Psoas muscle (tissue), 8 donors: ENCODE measurements around the gene TXNRD3. TPM values are rescaled to one million over a fixed set of nuclear protein-coding genes. Genes with fewer than 3 reads are reported as not detected.

Experiments used
- ATAC-seq, 4 donors: fragments of 200-7000 bp; cut with Tn5 transposase; one replicate each; pipeline ENCODE4 v1.9.1; 2020; ENCODE audit warnings: moderate library complexity in 3 of 4, mild to moderate bottlenecking in 2 of 4
- DNase-seq, 2 donors: peaks; one replicate each; pipeline ENCODE4 v3.0.0-alpha.2; 2020
- H3K27ac ChIP-seq: fragments of 200-600 bp; one replicate; pipeline ENCODE4 v1.8.0; 2022
- H3K27me3 ChIP-seq, 3 donors: fragments of 200-600 bp in 1 of 3; one replicate each; pipeline versions ENCODE4 v1.6.1 to v1.8.0; 2013 to 2022; ENCODE audit warnings: low read length in 2 of 3, mild to moderate bottlenecking in 2 of 3, moderate library complexity in 1 of 3; ENCODE audit not compliant: insufficient read depth in 3 of 3
- H3K36me3 ChIP-seq, 2 donors: fragments of 200-600 bp in 1 of 2; one replicate each; pipeline versions ENCODE4 v1.6.1 to v1.8.0; 2013 to 2022; ENCODE audit warnings: low read depth in 1 of 2, mild to moderate bottlenecking in 1 of 2, moderate library complexity in 1 of 2; ENCODE audit not compliant: insufficient read depth in 1 of 2
- H3K4me1 ChIP-seq: fragments of 200-600 bp; one replicate; pipeline ENCODE4 v1.8.0; 2022
- H3K4me3 ChIP-seq: fragments of 200-600 bp; one replicate; pipeline ENCODE4 v1.8.0; 2022; ENCODE audit warnings: mild to moderate bottlenecking
- H3K9me3 ChIP-seq: fragments of 200-600 bp; one replicate; pipeline ENCODE4 v1.8.0; 2022
- CTCF ChIP-seq: fragments of 200-600 bp; IDR thresholded peaks from one replicate; pipeline ENCODE4 v1.8.0; 2022; ENCODE audit warnings: antibody characterized with exemption
- WGBS, 3 donors: extraction: QIAGEN DNeasy Blood & Tissue Kit; methylation state at CpG; one replicate each; pipeline versions ENCODE4 v1.1.6 to v1.1.7; 2013; 5-methylcytosine and 5-hydroxymethylcytosine counted together
- intact Hi-C, 2 donors: fragments of 100-400 bp; cut with DNase I; formaldehyde crosslinking; loops; one replicate each; pipeline versions ENCODE4 v1.11.0 to v1.14.2; 2022
- polyA plus RNA-seq, 3 donors: library from polyadenylated mRNA; stranded (reverse); fragments of 200-250 nt; gene quantifications; one replicate each; pipeline ENCODE4 v1.2.3, GENCODE V29; 2013
- total RNA-seq, 4 donors: library from RNA; stranded (reverse); fragmentation: NEBNext Ultra II Directional in 2 of 4; extraction: Animal tissue kit (Norgen Biotek cat#: 25700) in 2 of 4; gene quantifications; one replicate each; pipeline versions ENCODE4 v1.2.1 to v1.2.4, GENCODE V29; 2021 to 2023
- donor health status: healthy with polysubstance abuse.
- donor health status: DM: no; HTN: no; CAD: no; lungs with moderate emphysema.
- donor health status: Bipolar disorder and iron deficiency.
- donor health status: healthy.
- donor health status: DM: yes; HTN: yes; CAD: no.
- donor health status: DM: no; HTN: no; CAD: no.
- donor health status: DM: no; HTN: no; CAD: no.
- donor health status: DM: yes; HTN: yes; CAD: no.

TXNRD3 gene
- total and polyA plus RNA-seq, 7 donors, result 1.6 to 9.6 (median 5.0) TPM

- ATAC-seq (no peak), DNase-seq (no peak)
- H3K27ac ChIP-seq, result no peak overlapping the region
- H3K4me1 ChIP-seq, result no peaks in the 10 kb centered on the region
- peaks cover 0 to 15% (median 2%) of the 10 kb centered on the region in 3 donors for H3K27me3 ChIP-seq
- H3K36me3 ChIP-seq, result no peaks in the 10 kb centered on the region
- 17 to 38% (median 35%) methylated on average over 3 of the region's 3 CpGs for WGBS, 3 donors
- no peak for TF ChIP-seq CTCF
- H3K9me3 ChIP-seq, result no peaks in the 10 kb centered on the region
- intact Hi-C loops, result no loop called here
- no peak overlapping the region for H3K4me3 ChIP-seq
These were observed 39.0 kb upstream of the TXNRD3 start for GRCh38 chr3:126693921-126694320.

- Histone ChIP-seq H3K9me3 (no peaks in the 10 kb centered on the region), H3K36me3 (no peaks in the 10 kb centered on the region), H3K4me3 (no peak overlapping the region), H3K4me1 (no peaks in the 10 kb centered on the region), H3K27me3 (peaks cover 0 to 14% (median 2%) of the 10 kb centered on the region in 3 donors), H3K27ac (no peak overlapping the region)
- no peak for DNase-seq
- WGBS, 3 donors, result 62 to 73% (median 63%) methylated on average over 5 of the region's 5 CpGs
- intact Hi-C loops, result no loop called here
- ATAC-seq, result no peak
- no peak for TF ChIP-seq CTCF
These were observed 37.9 kb upstream of the TXNRD3 start for GRCh38 chr3:126692858-126693257.

- DNase-seq (no peak), ATAC-seq (no peak)
- WGBS, 3 donors, result 79 to 89% (median 81%) methylated on average over 4 of the region's 4 CpGs
- Histone ChIP-seq H3K27me3 (peaks cover 0 to 14% (median 2%) of the 10 kb centered on the region in 3 donors), H3K36me3 (no peaks in the 10 kb centered on the region), H3K27ac (no peak overlapping the region), H3K4me1 (no peaks in the 10 kb centered on the region), H3K9me3 (no peaks in the 10 kb centered on the region), H3K4me3 (no peak overlapping the region)
- TF ChIP-seq CTCF, result no peak
- intact Hi-C loops, result no loop called here
These were observed 36.8 kb upstream of the TXNRD3 start for GRCh38 chr3:126691765-126692164.

- no peaks in the 10 kb centered on the region for H3K36me3 ChIP-seq
- no peaks in the 10 kb centered on the region for H3K4me1 ChIP-seq
- H3K27me3 ChIP-seq, result no peaks in the 10 kb centered on the region
- TF ChIP-seq CTCF, result no peak
- intact Hi-C loops, result no loop called here
- ATAC-seq, result no peak
- H3K27ac ChIP-seq, result no peak overlapping the region
- no peaks in the 10 kb centered on the region for H3K9me3 ChIP-seq
- H3K4me3 ChIP-seq, result no peak overlapping the region
- no peak for DNase-seq
- 44 to 73% (median 54%) methylated on average over 2 of the region's 2 CpGs for WGBS, 3 donors
These were observed 30.6 kb upstream of the TXNRD3 start for GRCh38 chr3:126685493-126685892.

GRCh38 chr3:126685021-126685420 is 30.1 kb upstream of the TXNRD3 start:
- no peak for TF ChIP-seq CTCF
- H3K4me1 ChIP-seq, result no peaks in the 10 kb centered on the region
- H3K27ac ChIP-seq, result no peak overlapping the region
- intact Hi-C loops, result no loop called here
- DNase-seq, result no peak
- H3K4me3 ChIP-seq, result no peak overlapping the region
- H3K27me3 ChIP-seq, result no peaks in the 10 kb centered on the region
- 79 to 86% (median 85%) methylated on average over 3 of the region's 3 CpGs for WGBS, 3 donors
- H3K9me3 ChIP-seq, result no peaks in the 10 kb centered on the region
- no peak for ATAC-seq
- H3K36me3 ChIP-seq, result no peaks in the 10 kb centered on the region
